ENCODE measurements around the gene C10orf105. TPM values are rescaled to one million over a fixed set of nuclear protein-coding genes. Genes with fewer than 3 reads are reported as not detected.

Gene C10orf105
- total RNA-seq, 1 experiment from 2014 or later = not detected

GRCh38 chr10:71692598-71693306, 26.8 kb downstream of the C10orf105 start:
- H3K36me3 ChIP-seq (ENCODE audit: insufficient read depth, low read length) = no peaks in the 10 kb centered on the region
- peaks cover 35% of the 10 kb centered on the region for H3K4me1 ChIP-seq (ENCODE audit: low read length)
- no peak for DNase-seq
- no peaks in the 10 kb centered on the region for H3K27me3 ChIP-seq (ENCODE audit: low read length)
- no peak overlapping the region for H3K4me2 ChIP-seq (ENCODE audit: low read depth, low read length, poor library complexity, severe bottlenecking)
- no peaks in the 10 kb centered on the region; the same call in 1 of the 2 replicates for H3K9me3 ChIP-seq (ENCODE audit: low read length)
- H4K20me1 ChIP-seq (ENCODE audit: insufficient read depth, low read depth, low read length) = peaks cover 4% of the 10 kb centered on the region; the same call in 1 of the 2 replicates
- H3K9ac ChIP-seq (ENCODE audit: low read length) = no peak overlapping the region
- H3K27ac ChIP-seq (ENCODE audit: low read length) = no peak overlapping the region
- no peak overlapping the region for H2AFZ ChIP-seq (ENCODE audit: low read length)
- H3K9me2 ChIP-seq (replicated peaks; ENCODE audit: insufficient read depth, low read length) = no peaks in the 10 kb centered on the region
- H3K4me3 ChIP-seq (ENCODE audit: low read length) = no peak overlapping the region
- H3K79me2 ChIP-seq (ENCODE audit: low read length) = no peaks in the 10 kb centered on the region

GRCh38 chr10:71691405-71691804, 28.2 kb downstream of the C10orf105 start:
- Histone ChIP-seq H3K36me3 (ENCODE audit: insufficient read depth, low read length) (no peaks in the 10 kb centered on the region), H3K4me3 (ENCODE audit: low read length) (no peak overlapping the region), H4K20me1 (ENCODE audit: insufficient read depth, low read depth, low read length) (no peaks in the 10 kb centered on the region)

GRCh38 chr10:71690094-71690720, 29.4 kb downstream of the C10orf105 start:
- H3K27me3 ChIP-seq (ENCODE audit: low read length) = no peaks in the 10 kb centered on the region
- H3K4me3 ChIP-seq (ENCODE audit: low read length) = no peak overlapping the region
- no peaks in the 10 kb centered on the region for H3K79me2 ChIP-seq (ENCODE audit: low read length)
- DNase-seq = no peak
- no peaks in the 10 kb centered on the region; the same call in 1 of the 2 replicates for H3K9me3 ChIP-seq (ENCODE audit: low read length)
- no peak overlapping the region for H3K27ac ChIP-seq (ENCODE audit: low read length)
- no peaks in the 10 kb centered on the region for H3K36me3 ChIP-seq (ENCODE audit: insufficient read depth, low read length)
- H4K20me1 ChIP-seq (ENCODE audit: insufficient read depth, low read depth, low read length) = no peaks in the 10 kb centered on the region
- peaks cover 23% of the 10 kb centered on the region for H3K4me1 ChIP-seq (ENCODE audit: low read length)
- H3K9ac ChIP-seq (ENCODE audit: low read length) = no peak overlapping the region
- no peak overlapping the region for H3K4me2 ChIP-seq (ENCODE audit: low read depth, low read length, poor library complexity, severe bottlenecking)
- no peaks in the 10 kb centered on the region for H3K9me2 ChIP-seq (replicated peaks; ENCODE audit: insufficient read depth, low read length)
- no peak overlapping the region for H2AFZ ChIP-seq (ENCODE audit: low read length)

More at GRCh38 chr10:71691405-71691804, 28.2 kb downstream of the C10orf105 start:
- H3K27ac ChIP-seq (ENCODE audit: low read length) = no peak overlapping the region
- H3K4me1 ChIP-seq (ENCODE audit: low read length) = peaks cover 35% of the 10 kb centered on the region
- DNase-seq = no peak
- no peaks in the 10 kb centered on the region for H3K9me2 ChIP-seq (replicated peaks; ENCODE audit: insufficient read depth, low read length)
- no peak overlapping the region for H3K4me2 ChIP-seq (ENCODE audit: low read depth, low read length, poor library complexity, severe bottlenecking)
- H2AFZ ChIP-seq (ENCODE audit: low read length) = no peak overlapping the region
- no peaks in the 10 kb centered on the region for H3K79me2 ChIP-seq (ENCODE audit: low read length)
- no peaks in the 10 kb centered on the region; the same call in 1 of the 2 replicates for H3K9me3 ChIP-seq (ENCODE audit: low read length)
- no peaks in the 10 kb centered on the region for H3K27me3 ChIP-seq (ENCODE audit: low read length)
- no peak overlapping the region for H3K9ac ChIP-seq (ENCODE audit: low read length)

GRCh38 chr10:71688256-71688655, 31.3 kb downstream of the C10orf105 start:
- no peaks in the 10 kb centered on the region for H4K20me1 ChIP-seq (ENCODE audit: insufficient read depth, low read depth, low read length)
- H3K4me3 ChIP-seq (ENCODE audit: low read length) = no peak overlapping the region
- H3K27ac ChIP-seq (ENCODE audit: low read length) = no peak overlapping the region
- no peaks in the 10 kb centered on the region for H3K27me3 ChIP-seq (ENCODE audit: low read length)
- no peak overlapping the region for H3K4me2 ChIP-seq (ENCODE audit: low read depth, low read length, poor library complexity, severe bottlenecking)
- no peak overlapping the region for H2AFZ ChIP-seq (ENCODE audit: low read length)
- H3K4me1 ChIP-seq (ENCODE audit: low read length) = peaks cover 4% of the 10 kb centered on the region; the same call in 1 of the 2 replicates
- no peaks in the 10 kb centered on the region for H3K79me2 ChIP-seq (ENCODE audit: low read length)
- no peaks in the 10 kb centered on the region for H3K36me3 ChIP-seq (ENCODE audit: insufficient read depth, low read length)
- no peak overlapping the region for H3K9ac ChIP-seq (ENCODE audit: low read length)
- no peak for DNase-seq
- no peaks in the 10 kb centered on the region; the same call in 1 of the 2 replicates for H3K9me3 ChIP-seq (ENCODE audit: low read length)
- no peaks in the 10 kb centered on the region for H3K9me2 ChIP-seq (replicated peaks; ENCODE audit: insufficient read depth, low read length)

- no peak overlapping the region for H2AFZ ChIP-seq (ENCODE audit: low read length)
- no peak overlapping the region for H3K4me2 ChIP-seq (ENCODE audit: low read depth, low read length, poor library complexity, severe bottlenecking)
- H3K9ac ChIP-seq (ENCODE audit: low read length) = no peak overlapping the region
- H3K9me3 ChIP-seq (ENCODE audit: low read length) = no peaks in the 10 kb centered on the region; the same call in 1 of the 2 replicates
- DNase-seq = no peak
- no peaks in the 10 kb centered on the region for H3K36me3 ChIP-seq (ENCODE audit: insufficient read depth, low read length)
- H3K27ac ChIP-seq (ENCODE audit: low read length) = no peak overlapping the region
- no peak overlapping the region for H3K4me3 ChIP-seq (ENCODE audit: low read length)
- no peaks in the 10 kb centered on the region for H3K79me2 ChIP-seq (ENCODE audit: low read length)
- H3K27me3 ChIP-seq (ENCODE audit: low read length) = no peaks in the 10 kb centered on the region
- no peaks in the 10 kb centered on the region for H4K20me1 ChIP-seq (ENCODE audit: insufficient read depth, low read depth, low read length)
- no peaks in the 10 kb centered on the region for H3K9me2 ChIP-seq (replicated peaks; ENCODE audit: insufficient read depth, low read length)
- H3K4me1 ChIP-seq (ENCODE audit: low read length) = no peaks in the 10 kb centered on the region
Observed at GRCh38 chr10:71687480-71687879, 32.1 kb downstream of the C10orf105 start.

- H3K4me2 ChIP-seq (ENCODE audit: low read depth, low read length, poor library complexity, severe bottlenecking) = no peak overlapping the region
- DNase-seq = no peak
- no peak overlapping the region for H2AFZ ChIP-seq (ENCODE audit: low read length)
- H3K4me3 ChIP-seq (ENCODE audit: low read length) = no peak overlapping the region
- H3K4me1 ChIP-seq (ENCODE audit: low read length) = no peaks in the 10 kb centered on the region
- no peaks in the 10 kb centered on the region for H3K27me3 ChIP-seq (ENCODE audit: low read length)
- no peak overlapping the region for H3K27ac ChIP-seq (ENCODE audit: low read length)
- no peaks in the 10 kb centered on the region for H3K79me2 ChIP-seq (ENCODE audit: low read length)
- no peaks in the 10 kb centered on the region; the same call in 1 of the 2 replicates for H3K9me3 ChIP-seq (ENCODE audit: low read length)
- H3K36me3 ChIP-seq (ENCODE audit: insufficient read depth, low read length) = no peaks in the 10 kb centered on the region
- H3K9me2 ChIP-seq (replicated peaks; ENCODE audit: insufficient read depth, low read length) = no peaks in the 10 kb centered on the region
- H3K9ac ChIP-seq (ENCODE audit: low read length) = no peak overlapping the region
- H4K20me1 ChIP-seq (ENCODE audit: insufficient read depth, low read depth, low read length) = no peaks in the 10 kb centered on the region
Observed at GRCh38 chr10:71687077-71687476, 32.5 kb downstream of the C10orf105 start.

- H3K27me3 ChIP-seq (ENCODE audit: low read length) = no peaks in the 10 kb centered on the region
- no peak overlapping the region for H3K27ac ChIP-seq (ENCODE audit: low read length)
- no peak for DNase-seq
- H4K20me1 ChIP-seq (ENCODE audit: insufficient read depth, low read depth, low read length) = no peaks in the 10 kb centered on the region
- H3K36me3 ChIP-seq (ENCODE audit: insufficient read depth, low read length) = no peaks in the 10 kb centered on the region
- H3K4me3 ChIP-seq (ENCODE audit: low read length) = no peak overlapping the region
- H2AFZ ChIP-seq (ENCODE audit: low read length) = no peak overlapping the region
- no peaks in the 10 kb centered on the region for H3K9me2 ChIP-seq (replicated peaks; ENCODE audit: insufficient read depth, low read length)
- H3K9ac ChIP-seq (ENCODE audit: low read length) = no peak overlapping the region
- no peaks in the 10 kb centered on the region for H3K79me2 ChIP-seq (ENCODE audit: low read length)
- H3K4me2 ChIP-seq (ENCODE audit: low read depth, low read length, poor library complexity, severe bottlenecking) = no peak overlapping the region
- H3K9me3 ChIP-seq (ENCODE audit: low read length) = no peaks in the 10 kb centered on the region; the same call in 1 of the 2 replicates
- no peaks in the 10 kb centered on the region for H3K4me1 ChIP-seq (ENCODE audit: low read length)
Observed at GRCh38 chr10:71685554-71686232, 33.9 kb downstream of the C10orf105 start.
